ENCODE data around the gene ZNF804A. TPM values are rescaled to one million over a fixed set of nuclear protein-coding genes. Genes with fewer than 3 reads are reported as not detected.

The ZNF804A gene
- total RNA-seq, 1 experiment from 2014 or later, result 0.76 TPM

DNA sequence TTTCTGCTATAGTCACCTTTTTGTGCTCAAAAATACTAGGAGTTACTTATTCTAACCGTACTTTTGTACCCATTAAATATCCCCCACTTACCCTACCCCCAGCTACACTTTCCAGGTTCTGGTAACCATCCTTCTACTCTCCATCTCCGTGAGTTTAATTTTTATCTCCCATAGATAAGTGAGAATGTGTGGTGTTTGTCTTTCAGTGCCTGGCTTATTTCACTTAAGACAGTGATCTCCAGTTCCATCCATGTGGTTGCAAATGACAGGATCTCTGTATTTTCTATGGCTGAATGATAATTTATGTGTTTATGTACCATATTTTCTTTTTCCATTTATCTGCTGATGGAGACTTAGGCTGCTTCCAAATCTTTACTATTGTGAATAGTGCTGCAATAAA is 323.3 kb downstream of the ZNF804A start:
- Histone ChIP-seq H3K4me3 (no peak overlapping the region), H3K36me3 (no peaks in the 10 kb centered on the region), H3K27me3 (no peaks in the 10 kb centered on the region), H3K9me3 (peaks cover 5% of the 10 kb centered on the region; the same call in 1 of the 2 replicates)
- no peak for DNase-seq

GRCh38 chr2:184923751-184924150 is 325.4 kb downstream of the ZNF804A start:
- no peak overlapping the region for H3K4me3 ChIP-seq
- no peak for DNase-seq
- peaks cover 5% of the 10 kb centered on the region; the same call in 1 of the 2 replicates for H3K9me3 ChIP-seq
- H3K27me3 ChIP-seq, result no peaks in the 10 kb centered on the region
- no peaks in the 10 kb centered on the region for H3K36me3 ChIP-seq

DNA sequence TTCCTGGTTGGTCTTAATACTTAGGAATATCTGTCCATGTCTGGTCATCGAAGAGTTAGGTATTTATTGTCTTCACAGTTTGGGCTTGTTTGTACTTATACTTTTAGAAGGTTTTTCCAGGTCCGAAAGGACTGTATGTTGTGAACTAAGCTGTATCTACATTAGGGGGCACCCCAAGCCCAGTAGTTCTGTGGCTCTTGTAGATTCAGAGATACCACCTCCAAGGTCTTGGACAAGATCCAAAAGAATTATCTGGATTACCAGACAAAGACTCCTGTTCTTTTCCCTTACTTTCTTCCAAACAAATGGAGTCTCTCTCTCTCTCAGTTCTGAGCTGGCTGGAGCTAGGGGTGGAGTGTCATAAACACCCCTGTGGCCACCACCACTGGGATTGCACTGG is 328.7 kb downstream of the ZNF804A start:
- H3K9me3 ChIP-seq, result peaks cover 5% of the 10 kb centered on the region; the same call in 1 of the 2 replicates
- H3K4me3 ChIP-seq, result no peak overlapping the region
- H3K27me3 ChIP-seq, result no peaks in the 10 kb centered on the region
- DNase-seq, result no peak
- H3K36me3 ChIP-seq, result no peaks in the 10 kb centered on the region

DNA sequence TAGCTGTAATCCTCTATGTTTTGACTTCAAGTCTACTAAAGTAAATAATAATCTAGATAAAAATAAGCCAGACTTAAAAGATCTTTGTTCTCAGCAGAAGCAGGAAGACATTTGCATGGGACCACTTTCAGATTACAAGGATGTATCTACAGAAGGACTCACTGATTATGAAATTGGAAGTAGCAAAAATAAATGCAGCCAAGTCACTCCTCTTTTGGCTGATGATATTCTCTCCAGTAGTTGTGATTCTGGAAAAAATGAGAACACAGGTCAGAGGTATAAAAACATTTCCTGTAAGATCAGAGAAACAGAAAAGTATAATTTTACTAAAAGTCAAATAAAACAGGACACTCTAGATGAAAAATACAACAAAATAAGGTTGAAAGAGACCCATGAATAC is 338.4 kb downstream of the ZNF804A start:
- Histone ChIP-seq H3K4me3 (no peak overlapping the region), H3K9me3 (no peaks in the 10 kb centered on the region), H3K36me3 (peaks cover 3% of the 10 kb centered on the region; the same call in 1 of the 2 replicates), H3K27me3 (no peaks in the 10 kb centered on the region)
- no peak for DNase-seq

DNA sequence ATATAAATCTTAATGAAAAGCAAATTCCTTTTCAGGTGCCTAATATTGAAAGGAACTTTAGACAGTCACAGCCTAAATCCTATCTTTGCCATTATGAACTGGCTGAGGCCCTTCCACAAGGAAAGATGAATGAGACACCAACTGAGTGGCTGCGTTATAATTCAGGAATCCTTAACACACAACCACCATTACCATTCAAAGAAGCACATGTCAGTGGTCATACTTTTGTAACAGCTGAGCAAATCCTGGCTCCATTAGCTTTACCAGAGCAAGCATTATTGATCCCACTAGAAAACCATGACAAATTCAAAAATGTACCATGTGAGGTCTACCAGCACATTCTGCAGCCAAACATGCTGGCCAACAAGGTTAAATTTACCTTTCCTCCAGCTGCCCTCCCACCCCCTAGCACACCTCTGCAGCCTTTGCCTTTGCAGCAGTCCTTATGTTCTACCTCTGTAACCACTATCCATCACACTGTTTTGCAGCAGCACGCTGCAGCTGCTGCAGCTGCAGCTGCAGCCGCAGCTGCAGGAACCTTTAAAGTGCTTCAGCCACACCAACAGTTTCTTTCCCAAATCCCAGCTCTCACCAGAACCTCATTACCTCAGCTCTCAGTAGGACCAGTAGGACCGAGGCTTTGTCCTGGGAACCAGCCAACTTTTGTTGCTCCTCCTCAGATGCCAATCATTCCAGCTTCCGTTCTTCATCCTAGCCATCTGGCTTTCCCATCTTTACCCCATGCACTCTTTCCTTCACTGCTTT is 340.1 kb downstream of the ZNF804A start:
- Histone ChIP-seq H3K36me3 (peaks cover 3% of the 10 kb centered on the region; the same call in 1 of the 2 replicates), H3K9me3 (no peaks in the 10 kb centered on the region), H3K4me3 (no peak overlapping the region; the same call in 1 of the 2 replicates), H3K27me3 (no peaks in the 10 kb centered on the region)
- DNase-seq, result no peak

- H3K9me3 ChIP-seq, result no peaks in the 10 kb centered on the region
- no peak overlapping the region for H3K4me3 ChIP-seq
- DNase-seq, result no peak
- no peaks in the 10 kb centered on the region for H3K36me3 ChIP-seq
- no peaks in the 10 kb centered on the region for H3K27me3 ChIP-seq
These were observed 347.0 kb downstream of the ZNF804A start for GRCh38 chr2:184945326-184945725.

DNA sequence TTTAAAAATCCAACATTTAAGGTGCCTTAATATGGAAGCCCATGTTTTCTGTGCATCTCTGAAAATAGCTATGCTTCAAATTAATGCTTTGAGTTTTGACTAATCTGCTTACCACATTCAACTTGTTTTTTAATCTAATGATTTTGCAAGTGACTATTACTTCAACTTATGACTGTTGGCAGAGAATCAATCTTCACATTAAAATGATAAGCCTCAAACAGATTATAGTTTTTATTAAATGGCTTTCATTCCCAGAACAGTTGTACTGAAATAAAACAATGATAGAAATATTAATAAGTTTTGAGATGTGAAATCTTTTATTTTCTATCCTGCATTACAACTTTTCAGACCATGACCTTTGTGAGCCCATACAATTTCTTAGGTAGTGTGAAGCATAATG is 347.5 kb downstream of the ZNF804A start:
- no peak for DNase-seq
- Histone ChIP-seq H3K4me3 (no peak overlapping the region), H3K36me3 (no peaks in the 10 kb centered on the region), H3K9me3 (no peaks in the 10 kb centered on the region), H3K27me3 (no peaks in the 10 kb centered on the region)

GRCh38 chr2:184956856-184957255 is 358.5 kb downstream of the ZNF804A start:
- H3K9me3 ChIP-seq, result no peaks in the 10 kb centered on the region

DNA sequence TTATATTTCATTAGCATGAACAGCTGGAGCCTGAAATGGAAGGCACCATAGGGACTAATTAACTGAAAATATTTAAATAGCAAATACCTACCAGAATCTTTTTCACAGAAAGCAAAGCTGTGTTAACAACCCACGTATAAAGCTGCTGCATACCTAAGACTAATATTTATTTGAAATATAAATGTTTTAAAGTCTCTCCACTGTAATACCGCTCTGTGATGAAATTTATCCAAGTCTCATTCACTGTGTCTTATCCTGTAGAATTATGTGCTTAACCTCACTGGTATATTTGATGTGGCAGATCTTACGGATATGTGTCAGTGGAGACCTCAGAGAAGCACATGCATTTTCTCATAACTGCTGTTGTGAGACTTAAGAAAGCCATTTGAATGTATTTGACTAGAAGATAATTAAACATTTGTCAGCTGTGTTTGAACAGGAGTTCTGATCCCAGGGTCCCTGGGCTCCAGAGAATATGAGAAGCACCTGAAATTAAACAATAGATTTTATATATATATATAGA is 373.3 kb downstream of the ZNF804A start:
- no peaks in the 10 kb centered on the region for H3K27me3 ChIP-seq
- H3K4me3 ChIP-seq, result no peak overlapping the region
- 0 out of 2 replicates have a peak, but pooled peaks cover 2% of the 10 kb centered on the region for H3K9me3 ChIP-seq
- no peaks in the 10 kb centered on the region for H3K36me3 ChIP-seq
- no peak for DNase-seq

More at GRCh38 chr2:184956856-184957255, 358.5 kb downstream of the ZNF804A start:
- Histone ChIP-seq H3K27me3 (no peaks in the 10 kb centered on the region), H3K4me3 (no peak overlapping the region), H3K36me3 (no peaks in the 10 kb centered on the region)
- no peak for DNase-seq

Data from MG63 (cell line).